Body of pancreas (tissue), 4 donors: ENCODE measurements around the gene HDGFL3.

ENCODE experiments used
- POLR2A ChIP-seq, 3 donors: fragments of 450-650 bp; IDR thresholded peaks; one replicate each; pipeline ENCODE4 v1.6.1; 2016; ENCODE audit warnings: antibody characterized with exemption in 3 of 3, mild to moderate bottlenecking in 2 of 3
- TF ChIP-seq, protein P1 (sequence below), 7 experiments: fragments of 450-650 bp in 4 of 7; fragments of 200-600 bp in 3 of 7; sonication (generic) in 3 of 7; IDR thresholded peaks; one replicate each; pipeline ENCODE4 v1.5.1; 2016 to 2019; ENCODE audit warnings: antibody characterized with exemption in 7 of 7

DNA sequence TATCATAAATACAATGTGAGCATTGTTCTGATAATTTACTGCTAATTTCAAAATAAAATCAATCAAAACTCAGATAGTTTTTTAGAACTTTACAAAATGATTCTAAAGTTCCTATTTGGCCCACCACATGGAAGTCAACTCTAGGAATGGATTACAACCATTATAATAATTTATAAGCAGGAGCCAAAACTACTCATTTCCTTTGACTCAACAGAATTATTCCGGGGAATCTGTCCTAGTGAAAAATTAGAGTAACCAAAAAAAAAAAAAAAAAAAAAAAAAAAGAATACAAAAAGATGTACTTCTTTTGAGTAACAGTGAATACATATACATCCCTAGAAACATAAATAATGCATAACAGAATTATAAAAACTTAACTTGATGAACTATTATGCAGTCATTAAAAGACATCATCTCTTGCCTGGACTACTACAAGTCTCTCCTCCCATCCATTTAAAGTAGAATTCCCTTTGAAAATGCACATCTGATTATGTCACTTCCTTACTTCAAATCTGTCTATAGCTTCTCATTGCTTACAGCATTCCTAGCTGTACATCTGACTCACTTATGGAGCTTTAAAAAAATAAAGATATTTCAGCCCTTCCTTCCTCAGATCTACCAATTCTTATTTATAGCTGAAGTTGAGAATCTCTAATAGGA lies 43.4 kb downstream of the HDGFL3 start:
- TF ChIP-seq, protein P1, sequence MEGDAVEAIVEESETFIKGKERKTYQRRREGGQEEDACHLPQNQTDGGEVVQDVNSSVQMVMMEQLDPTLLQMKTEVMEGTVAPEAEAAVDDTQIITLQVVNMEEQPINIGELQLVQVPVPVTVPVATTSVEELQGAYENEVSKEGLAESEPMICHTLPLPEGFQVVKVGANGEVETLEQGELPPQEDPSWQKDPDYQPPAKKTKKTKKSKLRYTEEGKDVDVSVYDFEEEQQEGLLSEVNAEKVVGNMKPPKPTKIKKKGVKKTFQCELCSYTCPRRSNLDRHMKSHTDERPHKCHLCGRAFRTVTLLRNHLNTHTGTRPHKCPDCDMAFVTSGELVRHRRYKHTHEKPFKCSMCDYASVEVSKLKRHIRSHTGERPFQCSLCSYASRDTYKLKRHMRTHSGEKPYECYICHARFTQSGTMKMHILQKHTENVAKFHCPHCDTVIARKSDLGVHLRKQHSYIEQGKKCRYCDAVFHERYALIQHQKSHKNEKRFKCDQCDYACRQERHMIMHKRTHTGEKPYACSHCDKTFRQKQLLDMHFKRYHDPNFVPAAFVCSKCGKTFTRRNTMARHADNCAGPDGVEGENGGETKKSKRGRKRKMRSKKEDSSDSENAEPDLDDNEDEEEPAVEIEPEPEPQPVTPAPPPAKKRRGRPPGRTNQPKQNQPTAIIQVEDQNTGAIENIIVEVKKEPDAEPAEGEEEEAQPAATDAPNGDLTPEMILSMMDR (IDR thresholded peaks at IDR 0.05) = no peak
- no peak for TF ChIP-seq POLR2A (IDR thresholded peaks at IDR 0.05)
